IPS-15b (cell line): ENCODE results near the gene KCTD2.
"Not testable (repeated sequence)": the region's sequence is repeated elsewhere in the genome, so short reads cannot be mapped to it uniquely, and the experiment has no call there.

Experiments
- H3K27me3 ChIP-seq: one replicate; pipeline ENCODE4 v1.6.1; 2013; ENCODE audit warnings: low read length; ENCODE audit not compliant: control insufficient read depth, insufficient read depth
- H3K36me3 ChIP-seq: one replicate; pipeline ENCODE4 v1.6.1; 2013; ENCODE audit warnings: low read length; ENCODE audit not compliant: control insufficient read depth, insufficient read depth
- H3K4me1 ChIP-seq: one replicate; pipeline ENCODE4 v1.6.1; 2013; ENCODE audit warnings: mild to moderate bottlenecking, low read length; ENCODE audit not compliant: control insufficient read depth, insufficient read depth
- H3K4me3 ChIP-seq: one replicate; pipeline ENCODE4 v1.5.1; 2013; ENCODE audit warnings: low read depth, low read length
- H3K9ac ChIP-seq: one replicate; pipeline ENCODE4 v1.6.1; 2013; ENCODE audit warnings: low read depth, mild to moderate bottlenecking, low read length
- H3K9me3 ChIP-seq: one replicate; pipeline ENCODE4 v1.6.1; 2013; ENCODE audit warnings: mild to moderate bottlenecking, low read length; ENCODE audit not compliant: control insufficient read depth, insufficient read depth

Gene KCTD2

GRCh38 chr17:75063201-75063600, 16.2 kb downstream of the KCTD2 start:
- no peaks in the 10 kb centered on the region for H3K27me3 ChIP-seq
- no peak overlapping the region for H3K9ac ChIP-seq
- H3K4me1 ChIP-seq, result no peaks in the 10 kb centered on the region
- H3K36me3 ChIP-seq, result peaks cover 47% of the 10 kb centered on the region
- no peak overlapping the region for H3K4me3 ChIP-seq
- no peaks in the 10 kb centered on the region for H3K9me3 ChIP-seq

- no peaks in the 10 kb centered on the region for H3K4me1 ChIP-seq
- no peak overlapping the region for H3K4me3 ChIP-seq
- H3K9me3 ChIP-seq, result no peaks in the 10 kb centered on the region
- no peaks in the 10 kb centered on the region for H3K27me3 ChIP-seq
- no peak overlapping the region for H3K9ac ChIP-seq
- peaks cover 45% of the 10 kb centered on the region for H3K36me3 ChIP-seq
Observed at GRCh38 chr17:75063626-75064025, 16.6 kb downstream of the KCTD2 start.

GRCh38 chr17:75064040-75064439, 17.0 kb downstream of the KCTD2 start:
- H3K4me1 ChIP-seq, result no peaks in the 10 kb centered on the region
- H3K9me3 ChIP-seq, result no peaks in the 10 kb centered on the region
- no peak overlapping the region for H3K4me3 ChIP-seq
- H3K9ac ChIP-seq, result no peak overlapping the region
- peaks cover 45% of the 10 kb centered on the region for H3K36me3 ChIP-seq
- H3K27me3 ChIP-seq, result no peaks in the 10 kb centered on the region

- Histone ChIP-seq H3K36me3 (peaks cover 41% of the 10 kb centered on the region), H3K9me3 (no peaks in the 10 kb centered on the region), H3K4me3 (no peak overlapping the region), H3K27me3 (no peaks in the 10 kb centered on the region), H3K4me1 (no peaks in the 10 kb centered on the region), H3K9ac (no peak overlapping the region)
Observed at GRCh38 chr17:75064460-75064859, 17.4 kb downstream of the KCTD2 start.

- no peak overlapping the region for H3K9ac ChIP-seq
- H3K36me3 ChIP-seq, result peaks cover 37% of the 10 kb centered on the region
Observed at GRCh38 chr17:75064867-75065561, 18.0 kb downstream of the KCTD2 start.

GRCh38 chr17:75065562-75066151, 18.6 kb downstream of the KCTD2 start:
- no peaks in the 10 kb centered on the region for H3K4me1 ChIP-seq
- no peak overlapping the region for H3K9ac ChIP-seq
- H3K9me3 ChIP-seq, result no peaks in the 10 kb centered on the region
- peaks cover 37% of the 10 kb centered on the region for H3K36me3 ChIP-seq
- no peak overlapping the region for H3K4me3 ChIP-seq
- H3K27me3 ChIP-seq, result no peaks in the 10 kb centered on the region

More at GRCh38 chr17:75064867-75065561, 18.0 kb downstream of the KCTD2 start:
- Histone ChIP-seq H3K4me1 (no peaks in the 10 kb centered on the region), H3K4me3 (no peak overlapping the region), H3K27me3 (no peaks in the 10 kb centered on the region), H3K9me3 (no peaks in the 10 kb centered on the region)

- H3K27me3 ChIP-seq, result no peaks in the 10 kb centered on the region
- no peak overlapping the region for H3K9ac ChIP-seq
- H3K9me3 ChIP-seq, result no peaks in the 10 kb centered on the region
- no peaks in the 10 kb centered on the region for H3K4me1 ChIP-seq
- peaks cover 17% of the 10 kb centered on the region for H3K36me3 ChIP-seq
- no peak overlapping the region for H3K4me3 ChIP-seq
Observed at GRCh38 chr17:75067856-75068255, 20.8 kb downstream of the KCTD2 start.

- Histone ChIP-seq H3K4me3 (no peak overlapping the region), H3K36me3 (peaks cover 8% of the 10 kb centered on the region), H3K27me3 (no peaks in the 10 kb centered on the region), H3K9me3 (no peaks in the 10 kb centered on the region), H3K4me1 (no peaks in the 10 kb centered on the region), H3K9ac (no peak overlapping the region)
Observed at GRCh38 chr17:75068750-75069149, 21.7 kb downstream of the KCTD2 start.

- H3K9me3 ChIP-seq, result no peaks in the 10 kb centered on the region
- no peak overlapping the region for H3K4me3 ChIP-seq
- H3K4me1 ChIP-seq, result no peaks in the 10 kb centered on the region
- H3K27me3 ChIP-seq, result no peaks in the 10 kb centered on the region
- no peak overlapping the region for H3K9ac ChIP-seq
- H3K36me3 ChIP-seq, result no peaks in the 10 kb centered on the region
Observed at GRCh38 chr17:75069783-75070182, 22.8 kb downstream of the KCTD2 start.

- H3K27me3 ChIP-seq, H3K4me3 ChIP-seq: not testable (repeated sequence)
Observed at GRCh38 chr17:75071478-75072271, 24.6 kb downstream of the KCTD2 start.

GRCh38 chr17:75072909-75073308, 25.9 kb downstream of the KCTD2 start:
- H3K4me3 ChIP-seq, H3K36me3 ChIP-seq, H3K9me3 ChIP-seq, H3K4me1 ChIP-seq, H3K9ac ChIP-seq, H3K27me3 ChIP-seq: not testable (repeated sequence)

More at GRCh38 chr17:75071478-75072271, 24.6 kb downstream of the KCTD2 start:
- H3K4me1 ChIP-seq, H3K36me3 ChIP-seq, H3K9me3 ChIP-seq, H3K9ac ChIP-seq: not testable (repeated sequence)

GRCh38 chr17:75073618-75074047, 26.6 kb downstream of the KCTD2 start:
- H3K9me3 ChIP-seq, result no peaks in the 10 kb centered on the region
- H3K36me3 ChIP-seq, result no peaks in the 10 kb centered on the region
- no peak overlapping the region for H3K9ac ChIP-seq
- peaks cover 4% of the 10 kb centered on the region for H3K4me1 ChIP-seq
- H3K4me3 ChIP-seq, result no peak overlapping the region
- H3K27me3 ChIP-seq, result no peaks in the 10 kb centered on the region
